Prostate gland (tissue), 2 donors: Measurements from ENCODE around the gene CHST2. TPM values are rescaled to one million over a fixed set of nuclear protein-coding genes. Genes with fewer than 3 reads are reported as not detected.

Experiments
- DNase-seq: peaks from one replicate; pipeline ENCODE4 v3.0.0-alpha.2; 2019; ENCODE audit warnings: low spot score
- H3K27ac ChIP-seq, 2 donors: fragments of 200-600 bp; sonication (generic); 2 replicates each; pipeline ENCODE4 v1.5.1; 2017 to 2019
- H3K27me3 ChIP-seq: fragments of 200-600 bp; sonication (generic); replicated peaks from 2 replicates; pipeline ENCODE4 v1.5.1; 2019; ENCODE audit not compliant: insufficient read depth
- H3K36me3 ChIP-seq, 2 donors: fragments of 200-600 bp; sonication (generic); 1 replicate in 1 of 2; 2 replicates in 1 of 2; pipeline versions ENCODE4 v1.5.1 to v1.8.1; 2017 to 2019
- H3K4me1 ChIP-seq: fragments of 200-600 bp; sonication (generic); replicated peaks from 2 replicates; pipeline ENCODE4 v1.5.1; 2019
- H3K4me3 ChIP-seq, 2 donors: fragments of 200-600 bp; sonication (generic); 2 replicates each; pipeline ENCODE4 v1.5.1; 2017 to 2019
- H3K9me3 ChIP-seq: fragments of 200-600 bp; sonication (generic); 2 replicates; pipeline ENCODE4 v1.5.1; 2017
- CTCF ChIP-seq, 4 experiments: fragments of 200-600 bp in 2 of 4; fragments of 450-650 bp in 2 of 4; sonication (generic) in 2 of 4; IDR thresholded peaks; 1 replicate in 3 of 4; 2 replicates in 1 of 4; pipeline ENCODE4 v1.5.1; 2016 to 2019; ENCODE audit warnings: antibody characterized with exemption in 4 of 4, mild to moderate bottlenecking in 2 of 4, moderate library complexity in 2 of 4
- POLR2A ChIP-seq: fragments of 450-650 bp; IDR thresholded peaks from one replicate; pipeline ENCODE4 v1.6.1; 2016; ENCODE audit warnings: antibody characterized with exemption, mild to moderate bottlenecking
- POLR2AphosphoS5 ChIP-seq: sonication (generic); formaldehyde crosslinking; IDR thresholded peaks from one replicate; pipeline ENCODE4 v1.6.1; 2017; ENCODE audit warnings: antibody characterized with exemption
- WGBS: methylation state at CpG from one replicate; pipeline ENCODE4 v1.1.5; 2018; 5-methylcytosine and 5-hydroxymethylcytosine counted together
- intact Hi-C: fragments of 100-400 bp; cut with DNase I; formaldehyde crosslinking; loops from one replicate; pipeline ENCODE4 v1.14.2; 2022
- total RNA-seq, 2 donors: library from RNA; depleted of rRNA; stranded (reverse); fragments of >200 nt; gene quantifications; one replicate each; pipeline ENCODE4 v1.1.0, GENCODE V29; 2016

CHST2 gene
- total RNA-seq, 2 donors from 2014 or later, result 9.6 to 9.7 TPM

- Histone ChIP-seq H3K36me3 (no peaks in the 10 kb centered on the region), H3K4me1 (no peaks in the 10 kb centered on the region), H3K27ac (no peak overlapping the region), H3K9me3 (no peaks in the 10 kb centered on the region), H3K4me3 (no peak overlapping the region), H3K27me3 (no peaks in the 10 kb centered on the region)
- no peak for DNase-seq
- WGBS, result 78% methylated on average over 7 of the region's 7 CpGs
- TF ChIP-seq POLR2AphosphoS5 (no peak), CTCF (IDR thresholded peaks at IDR 0.05) (no peak), POLR2A (no peak)
- intact Hi-C loops, result no loop called here
Measured at GRCh38 chr3:143139762-143140161, 20.2 kb downstream of the CHST2 start.

GRCh38 chr3:143140550-143140949 lies 21.0 kb downstream of the CHST2 start:
- no peak for DNase-seq
- TF ChIP-seq POLR2A (no peak), CTCF (IDR thresholded peaks at IDR 0.05) (no peak), POLR2AphosphoS5 (no peak)
- no peaks in the 10 kb centered on the region for H3K27me3 ChIP-seq
- H3K4me1 ChIP-seq, result no peaks in the 10 kb centered on the region
- intact Hi-C loops, result no loop called here
- no peaks in the 10 kb centered on the region for H3K9me3 ChIP-seq
- H3K27ac ChIP-seq, result no peak overlapping the region
- WGBS, result 89% methylated on average over 6 of the region's 6 CpGs
- H3K4me3 ChIP-seq, result no peak overlapping the region
- no peaks in the 10 kb centered on the region for H3K36me3 ChIP-seq

- DNase-seq, result no peak
- 90% methylated on average over 17 of the region's 17 CpGs for WGBS
- no peaks in the 10 kb centered on the region for H3K36me3 ChIP-seq
- no peaks in the 10 kb centered on the region for H3K4me1 ChIP-seq
- intact Hi-C loops, result no loop called here
- no peaks in the 10 kb centered on the region for H3K27me3 ChIP-seq
- H3K27ac ChIP-seq, result no peak overlapping the region
- H3K4me3 ChIP-seq, result no peak overlapping the region
- H3K9me3 ChIP-seq, result no peaks in the 10 kb centered on the region
- TF ChIP-seq POLR2AphosphoS5, result no peak
- no peak for TF ChIP-seq CTCF (IDR thresholded peaks at IDR 0.05)
- TF ChIP-seq POLR2A, result no peak
Measured at GRCh38 chr3:143142354-143142753, 22.8 kb downstream of the CHST2 start.

- TF ChIP-seq POLR2AphosphoS5 (no peak), CTCF (IDR thresholded peaks at IDR 0.05) (no peak), POLR2A (no peak)
- intact Hi-C loops, result no loop called here
- no peaks in the 10 kb centered on the region for H3K27me3 ChIP-seq
- DNase-seq, result no peak
- H3K4me1 ChIP-seq, result no peaks in the 10 kb centered on the region
- no peaks in the 10 kb centered on the region for H3K9me3 ChIP-seq
- 70% methylated on average over 4 of the region's 4 CpGs for WGBS
- no peak overlapping the region for H3K27ac ChIP-seq
- H3K4me3 ChIP-seq, result no peak overlapping the region
- no peaks in the 10 kb centered on the region for H3K36me3 ChIP-seq
Measured at GRCh38 chr3:143145906-143146305, 26.3 kb downstream of the CHST2 start.

GRCh38 chr3:143146486-143147274 lies 27.1 kb downstream of the CHST2 start:
- H3K4me1 ChIP-seq, result no peaks in the 10 kb centered on the region
- DNase-seq, result no peak
- WGBS, result 88% methylated on average over 12 of the region's 12 CpGs
- no peaks in the 10 kb centered on the region for H3K27me3 ChIP-seq
- TF ChIP-seq POLR2A, result no peak
- TF ChIP-seq CTCF (IDR thresholded peaks at IDR 0.05), result no peak
- TF ChIP-seq POLR2AphosphoS5, result no peak
- no peak overlapping the region for H3K27ac ChIP-seq
- intact Hi-C loops, result no loop called here
- no peak overlapping the region for H3K4me3 ChIP-seq
- H3K9me3 ChIP-seq, result no peaks in the 10 kb centered on the region
- no peaks in the 10 kb centered on the region for H3K36me3 ChIP-seq
